Measurements from ENCODE around the gene RAMP1.

Gene RAMP1

GRCh38 chr2:237913193-237913917 lies 53.9 kb downstream of the RAMP1 start:
- H3K4me3 ChIP-seq (ENCODE audit: low read depth, low read length) = no peak overlapping the region

DNA sequence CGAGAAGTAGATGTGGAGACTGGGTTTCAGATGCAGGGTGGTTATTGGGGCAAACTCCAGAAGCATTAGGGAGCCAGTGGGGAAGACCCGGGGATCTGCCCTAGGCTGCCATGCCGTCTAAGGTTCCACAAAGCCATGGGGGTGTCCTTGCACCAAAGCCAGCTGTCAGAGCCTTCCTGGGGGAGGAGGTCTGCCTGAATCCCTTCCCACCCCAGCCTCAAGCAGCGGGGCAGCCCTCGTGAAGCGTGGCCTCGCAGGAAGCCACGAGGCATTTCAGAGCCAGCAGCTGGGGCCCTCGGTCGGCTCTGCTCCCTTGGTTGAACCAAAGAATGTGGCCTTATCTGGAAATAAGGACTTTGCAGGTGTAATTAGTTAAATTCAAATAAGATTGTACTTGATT lies 56.2 kb downstream of the RAMP1 start:
- no peak overlapping the region for H3K4me3 ChIP-seq (ENCODE audit: low read depth, low read length)

GRCh38 chr2:237916296-237916695 lies 56.9 kb downstream of the RAMP1 start:
- no peak overlapping the region for H3K4me3 ChIP-seq (ENCODE audit: low read depth, low read length)

DNA sequence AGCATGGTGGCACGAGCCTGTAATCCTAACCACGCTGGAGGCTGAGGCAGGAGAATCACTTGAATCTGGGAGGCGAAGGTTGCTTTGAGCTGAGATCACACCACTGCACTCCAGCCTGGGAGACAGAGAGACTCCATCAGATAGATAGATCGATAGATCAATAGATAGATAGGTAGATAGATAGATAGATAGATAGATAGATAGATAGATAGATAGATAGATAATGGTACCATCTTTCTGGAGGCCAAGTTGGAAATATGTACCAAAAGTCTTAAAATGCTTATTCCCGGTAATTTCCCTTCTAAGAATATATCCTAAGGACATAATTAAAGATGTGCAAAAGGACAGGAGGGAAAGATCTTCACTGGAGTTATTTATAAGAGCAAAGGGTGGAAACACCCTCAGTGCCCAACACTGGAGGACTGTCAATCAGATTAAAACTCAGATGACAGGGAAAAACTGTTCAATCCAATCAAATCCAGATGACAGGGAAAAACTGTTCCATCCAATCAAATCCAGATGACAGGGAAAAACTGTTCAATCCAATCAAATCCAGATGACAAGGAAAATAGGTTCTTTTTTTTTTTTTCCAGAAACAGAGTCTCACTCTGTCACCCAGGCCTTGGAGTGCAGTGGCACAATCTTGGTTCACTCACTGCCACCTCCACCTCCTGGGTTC lies 58.4 kb downstream of the RAMP1 start:
- H3K4me3 ChIP-seq (ENCODE audit: low read depth, low read length) = no peak overlapping the region

DNA sequence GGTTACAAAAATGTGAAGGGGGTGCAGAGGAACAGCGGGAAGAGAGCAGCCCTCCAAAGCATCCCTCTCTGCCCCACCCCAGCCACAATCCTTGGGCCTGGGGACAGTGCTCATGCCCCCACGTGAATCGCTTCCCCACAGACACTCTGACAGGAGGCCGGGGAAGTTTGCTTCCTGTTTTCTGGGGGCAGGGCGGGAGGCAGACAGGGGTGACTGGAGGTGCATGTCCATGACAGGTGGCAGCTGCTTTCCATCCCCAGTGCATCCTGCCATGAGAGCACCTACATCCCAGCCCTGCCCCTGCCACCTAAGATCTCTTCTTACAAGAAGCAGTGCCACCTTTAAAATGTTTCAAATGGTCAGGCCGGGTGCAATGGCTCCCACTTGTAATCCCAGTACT lies 60.2 kb downstream of the RAMP1 start:
- no peak overlapping the region for H3K4me3 ChIP-seq (ENCODE audit: low read depth, low read length)

DNA sequence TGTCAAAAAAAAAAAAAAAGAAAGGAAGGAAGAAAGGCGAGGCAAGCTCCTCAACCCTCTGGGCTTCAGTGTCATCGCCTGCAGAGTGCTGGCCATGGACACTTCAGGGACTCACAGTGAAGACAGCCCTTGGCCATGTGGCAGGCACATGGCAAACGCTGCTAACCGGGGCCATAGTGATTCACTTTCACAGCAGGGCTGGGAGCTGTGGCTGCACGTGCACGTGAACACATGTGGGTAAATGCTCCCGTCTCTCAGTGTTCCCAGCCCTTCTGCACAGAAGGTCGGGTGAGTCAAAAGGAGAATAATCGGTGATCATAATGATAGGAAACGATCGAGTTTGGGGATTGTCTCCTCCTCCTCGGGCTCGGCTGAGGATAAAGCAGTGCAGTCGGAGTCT lies 61.2 kb downstream of the RAMP1 start:
- H3K4me3 ChIP-seq (ENCODE audit: low read depth, low read length) = no peak overlapping the region

DNA sequence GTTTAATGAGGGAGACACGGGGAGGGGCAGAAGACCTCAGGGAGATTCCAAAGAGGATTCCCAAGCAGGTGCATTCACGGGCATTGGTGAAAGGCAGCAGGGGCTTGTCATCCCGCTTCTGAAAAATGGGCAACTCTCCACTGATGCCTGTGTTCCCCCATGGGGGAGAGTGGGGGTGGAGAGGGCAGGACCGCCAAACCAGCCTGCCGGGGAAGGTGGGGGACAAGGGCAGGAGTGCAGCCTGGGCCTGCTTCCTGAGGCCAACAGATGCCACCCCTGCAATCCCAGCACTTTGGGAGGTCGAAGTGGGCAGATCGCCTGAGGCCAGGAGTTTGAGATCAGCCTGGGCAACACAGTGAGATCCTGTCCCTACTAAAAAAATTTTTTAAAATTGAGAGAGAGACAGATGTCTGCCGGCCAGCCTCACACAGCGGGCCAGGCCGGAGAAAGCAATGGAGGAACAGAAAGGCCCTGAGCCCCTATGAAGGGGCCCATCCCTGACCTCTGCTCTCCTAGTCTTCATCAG lies 62.6 kb downstream of the RAMP1 start:
- H3K4me3 ChIP-seq (ENCODE audit: low read depth, low read length) = no peak overlapping the region

- H3K4me3 ChIP-seq (ENCODE audit: low read depth, low read length) = no peak overlapping the region
Observed at GRCh38 chr2:237922641-237923361, 63.4 kb downstream of the RAMP1 start.

DNA sequence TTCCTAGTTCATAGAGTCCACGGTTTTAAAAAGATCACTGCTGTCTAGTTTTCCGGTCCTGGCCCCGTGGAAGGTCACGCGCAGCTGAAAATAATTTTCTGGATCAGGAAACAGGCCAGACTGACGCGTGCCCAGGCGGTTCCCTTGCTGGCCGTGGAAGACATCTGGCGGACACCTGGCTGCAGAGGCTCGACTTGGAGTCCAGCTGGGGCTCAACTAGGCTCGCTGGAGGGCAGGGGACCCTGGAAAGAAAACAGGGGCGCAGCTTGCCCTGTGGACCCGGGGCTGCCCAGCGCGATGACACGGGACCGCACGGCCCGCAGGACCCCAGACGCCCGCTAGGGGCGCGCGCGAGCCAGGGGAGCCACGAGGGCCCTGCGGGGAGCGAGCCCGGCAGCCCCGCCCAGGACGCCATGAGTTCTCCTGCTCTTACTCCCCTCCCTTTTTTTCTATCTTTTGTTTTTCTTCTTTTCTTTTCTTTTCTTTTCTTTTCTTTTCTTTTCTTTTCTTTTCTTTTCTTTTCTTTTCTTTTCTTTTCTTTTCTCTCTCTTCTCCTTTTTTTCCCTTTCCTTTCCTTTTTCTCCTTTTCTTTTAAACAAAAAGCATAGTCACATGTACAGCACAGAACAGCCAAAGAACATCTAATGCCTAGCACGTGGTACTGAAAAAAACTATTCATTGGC lies 64.2 kb downstream of the RAMP1 start:
- H3K4me3 ChIP-seq (ENCODE audit: low read depth, low read length) = no peak overlapping the region

- H3K4me3 ChIP-seq (ENCODE audit: low read depth, low read length) = no peak overlapping the region
Observed at GRCh38 chr2:237924164-237924534, 64.7 kb downstream of the RAMP1 start.

DNA sequence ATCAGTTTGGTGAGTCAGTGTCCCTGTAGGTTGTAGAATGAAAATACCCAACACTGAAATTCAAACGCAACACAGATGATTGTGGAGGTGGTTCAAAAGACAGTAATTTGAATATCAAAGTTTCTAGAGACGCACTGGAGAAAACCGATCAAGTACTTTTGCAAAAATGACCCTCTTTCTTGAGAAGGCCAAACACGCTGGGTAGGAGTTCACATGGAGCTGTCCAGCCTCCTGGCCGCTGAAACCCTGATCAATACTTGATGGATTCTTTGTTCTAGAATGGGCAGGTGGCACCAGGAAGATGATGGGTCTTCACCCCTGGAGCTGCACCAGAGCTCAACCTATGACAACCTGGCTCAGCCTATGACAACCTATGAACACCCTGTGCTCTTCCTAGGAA lies 67.7 kb downstream of the RAMP1 start:
- H3K4me3 ChIP-seq (ENCODE audit: low read depth, low read length) = no peak overlapping the region

GRCh38 chr2:237927986-237928385 lies 68.6 kb downstream of the RAMP1 start:
- no peak overlapping the region for H3K4me3 ChIP-seq (ENCODE audit: low read depth, low read length)

DNA sequence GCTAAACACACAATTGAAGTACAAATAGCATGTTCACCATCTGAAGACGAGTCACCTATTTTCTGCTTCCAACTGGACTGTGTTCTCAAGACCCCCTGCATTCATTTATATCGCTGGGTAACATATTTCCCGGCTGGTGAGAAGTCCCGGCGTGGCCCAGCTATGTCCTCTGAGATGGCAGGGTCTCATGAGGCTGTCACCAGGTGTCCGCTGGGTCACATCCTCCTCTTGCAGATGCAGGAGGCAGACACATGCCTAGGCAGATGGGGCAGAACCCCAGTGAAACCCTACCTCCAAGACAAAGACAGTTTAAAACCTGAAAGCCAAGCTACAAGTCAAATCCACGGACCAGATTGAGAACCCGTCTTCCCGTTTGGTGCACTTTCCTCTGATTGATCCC lies 70.6 kb downstream of the RAMP1 start:
- H3K4me3 ChIP-seq (ENCODE audit: low read depth, low read length) = no peak overlapping the region

DNA sequence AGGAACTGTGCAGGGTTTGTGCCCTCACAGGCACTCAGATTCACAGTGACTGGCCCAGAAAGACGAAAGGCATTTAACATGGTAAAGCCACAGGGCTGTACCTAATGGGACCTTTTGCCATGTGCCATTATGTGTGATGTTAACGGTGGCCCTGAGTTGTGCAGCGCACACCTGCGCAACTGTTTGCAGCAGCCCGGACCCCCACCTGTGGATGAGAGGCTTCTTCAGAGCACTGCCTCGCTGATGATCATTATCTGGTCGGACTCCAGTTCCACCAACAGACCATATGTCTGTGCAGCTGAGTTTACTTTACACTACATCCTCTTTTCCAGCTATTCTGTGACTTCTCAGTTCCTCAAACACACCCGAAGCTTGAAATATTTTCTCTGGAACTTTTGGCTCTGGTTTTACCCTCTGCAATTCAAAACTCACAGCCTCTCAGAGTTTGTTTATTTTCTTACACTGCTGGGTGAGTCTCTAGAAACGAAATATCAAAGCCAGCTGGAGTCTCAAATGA lies 71.8 kb downstream of the RAMP1 start:
- no peak overlapping the region for H3K4me3 ChIP-seq (ENCODE audit: low read depth, low read length)

DNA sequence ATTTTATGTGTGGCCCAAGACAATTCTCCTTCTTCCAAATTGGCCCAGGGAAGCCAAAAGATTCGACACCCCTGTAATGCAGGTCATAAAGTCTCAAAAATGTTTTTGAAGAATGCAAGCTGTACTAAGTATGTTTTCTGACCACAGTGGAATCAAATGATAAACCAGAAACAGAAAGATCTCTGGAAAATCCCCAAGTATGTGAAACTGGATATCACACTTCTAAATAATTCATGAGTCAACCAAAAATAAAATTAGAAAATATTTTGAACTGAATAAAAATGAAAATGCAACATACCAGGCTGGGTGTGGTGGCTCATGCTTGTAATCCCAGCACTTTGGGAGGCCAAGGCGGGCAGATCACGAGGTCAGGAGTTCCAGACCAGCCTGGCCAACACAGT lies 73.3 kb downstream of the RAMP1 start:
- H3K4me3 ChIP-seq (ENCODE audit: low read depth, low read length) = no peak overlapping the region

GRCh38 chr2:237934186-237934585 lies 74.8 kb downstream of the RAMP1 start:
- no peak overlapping the region for H3K4me3 ChIP-seq (ENCODE audit: low read depth, low read length)

DNA sequence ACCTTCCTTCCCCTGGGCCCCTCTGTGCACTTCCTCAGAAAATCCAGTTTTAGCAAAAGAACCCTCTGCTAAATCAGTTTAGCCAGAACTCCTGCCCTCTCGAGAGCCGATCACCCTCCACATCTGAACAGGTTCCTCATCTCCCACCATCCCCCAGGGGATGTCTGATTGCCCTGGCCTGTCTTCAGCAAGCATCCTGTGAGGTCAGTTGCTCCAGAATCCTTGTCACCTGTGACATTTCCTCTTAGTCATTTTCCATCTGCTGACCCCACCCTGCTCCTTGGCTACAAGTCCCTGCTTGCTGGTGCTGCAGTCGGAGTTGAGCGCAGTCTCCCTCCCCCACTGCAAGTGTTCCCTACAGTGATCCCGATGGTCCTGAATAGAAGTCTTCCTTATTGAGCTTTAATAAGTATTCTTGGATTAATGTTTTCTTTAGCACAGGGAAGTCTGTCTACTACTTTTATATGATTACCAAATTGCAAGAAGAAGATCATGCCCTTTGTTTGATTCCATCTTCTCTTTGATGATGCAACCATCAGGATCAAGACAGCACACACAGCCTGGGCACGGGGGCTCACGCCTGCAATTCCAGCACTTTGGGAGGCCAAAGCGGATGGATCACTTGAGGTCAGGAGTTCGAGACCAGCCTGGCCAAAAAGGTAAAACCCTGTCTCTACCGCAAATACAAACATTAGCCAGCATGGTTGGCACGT lies 76.5 kb downstream of the RAMP1 start:
- no peak overlapping the region for H3K4me3 ChIP-seq (ENCODE audit: low read depth, low read length)

DNA sequence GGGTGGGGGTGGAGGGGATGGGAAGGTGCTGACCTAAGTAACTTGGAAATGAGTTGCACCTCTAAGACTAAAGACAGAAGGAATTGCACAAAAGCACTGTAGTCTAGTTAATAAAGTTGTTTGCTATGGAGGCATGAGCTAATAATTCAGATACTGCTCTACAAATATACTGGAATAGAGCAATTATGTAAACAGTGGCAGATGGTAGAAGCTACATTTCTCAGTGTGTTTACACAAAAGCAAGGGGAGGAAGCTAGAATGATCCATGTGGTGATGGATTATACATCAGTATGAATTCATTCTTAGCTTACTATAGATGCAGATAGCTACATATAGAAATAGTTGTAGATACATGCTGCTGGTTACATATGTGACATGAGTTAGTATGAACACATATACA lies 79.8 kb downstream of the RAMP1 start:
- no peak overlapping the region for H3K4me3 ChIP-seq (ENCODE audit: low read depth, low read length)

DNA sequence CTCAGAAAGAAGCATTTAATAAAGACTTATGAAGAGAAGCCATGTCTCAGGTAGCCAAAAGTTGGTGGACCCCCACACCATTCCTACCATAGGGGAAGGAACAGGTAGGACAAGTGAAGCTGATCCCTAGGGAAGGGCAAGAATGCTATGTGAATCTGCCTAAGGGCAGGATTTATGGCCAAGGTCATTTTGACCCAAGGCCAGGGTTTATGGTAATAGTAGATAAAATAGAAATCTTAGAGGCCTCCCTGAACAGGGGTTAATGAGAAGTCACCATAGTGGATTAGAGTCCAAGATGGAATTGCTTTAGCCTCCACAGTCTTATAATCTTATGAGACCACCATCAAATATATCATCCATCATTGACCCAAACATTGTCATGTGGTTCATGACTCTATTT lies 81.4 kb downstream of the RAMP1 start:
- no peak overlapping the region for H3K4me3 ChIP-seq (ENCODE audit: low read depth, low read length)

DNA sequence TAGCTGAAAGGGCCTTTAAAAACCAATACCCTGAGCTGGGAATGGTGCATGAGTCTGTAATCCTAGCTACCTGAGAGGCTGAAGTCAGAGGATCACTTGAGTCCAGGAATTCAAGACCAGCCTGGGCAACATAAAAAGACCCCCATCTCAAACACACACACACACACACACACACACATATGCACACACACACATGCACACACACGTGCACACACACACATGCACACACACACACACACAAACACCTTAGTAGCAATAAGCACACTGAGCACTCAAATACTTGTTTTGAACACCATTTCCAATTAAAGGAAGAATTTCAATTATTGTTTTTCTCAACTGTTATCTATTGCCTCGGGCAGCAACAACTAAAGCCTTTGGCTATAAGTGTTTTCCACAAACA lies 81.8 kb downstream of the RAMP1 start:
- H3K4me3 ChIP-seq (ENCODE audit: low read depth, low read length) = no peak overlapping the region

- no peak overlapping the region for H3K4me3 ChIP-seq (ENCODE audit: low read depth, low read length)
Observed at GRCh38 chr2:237942513-237942899, 83.1 kb downstream of the RAMP1 start.

Measured in iPS-11a (cell line).